ENCODE measurements around the gene ALDH16A1.
"Not testable (repeated sequence)": the region's sequence is repeated elsewhere in the genome, so short reads cannot be mapped to it uniquely, and the experiment has no call there.

The ALDH16A1 gene

GRCh38 chr19:49441210-49441959, 11.6 kb upstream of the ALDH16A1 start, which contains the start of gene SLC17A7:
Gene SLC17A7 (minus strand): TSS chr19:49441527. CDS start chr19:49441379, 148 bp downstream.
- no peak for DNase-seq (ENCODE audit: low read depth)

DNA sequence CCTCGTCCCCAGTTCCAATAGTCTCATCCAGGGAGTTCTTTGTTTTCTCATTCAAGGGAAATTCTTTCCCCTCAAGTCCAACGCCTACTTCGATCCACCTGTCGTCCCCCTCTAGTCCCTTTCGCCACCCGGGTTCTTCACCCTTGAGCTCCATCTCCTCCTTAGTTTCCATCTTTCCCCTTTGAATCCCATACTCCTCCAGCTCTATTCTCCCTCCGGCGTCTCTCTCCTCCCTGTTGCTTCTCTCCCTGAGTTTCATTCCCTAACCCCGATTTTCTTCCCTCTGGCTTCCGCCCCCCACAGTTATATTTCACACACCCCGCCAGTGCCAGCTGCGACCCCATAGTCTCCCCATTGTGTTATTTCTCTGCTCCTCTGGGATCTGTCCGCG, 11.1 kb upstream of the ALDH16A1 start:
- DNase-seq (ENCODE audit: low read depth), result no peak

- no peak for DNase-seq (ENCODE audit: low read depth)
Observed at GRCh38 chr19:49442354-49442753, 10.7 kb upstream of the ALDH16A1 start.

DNA sequence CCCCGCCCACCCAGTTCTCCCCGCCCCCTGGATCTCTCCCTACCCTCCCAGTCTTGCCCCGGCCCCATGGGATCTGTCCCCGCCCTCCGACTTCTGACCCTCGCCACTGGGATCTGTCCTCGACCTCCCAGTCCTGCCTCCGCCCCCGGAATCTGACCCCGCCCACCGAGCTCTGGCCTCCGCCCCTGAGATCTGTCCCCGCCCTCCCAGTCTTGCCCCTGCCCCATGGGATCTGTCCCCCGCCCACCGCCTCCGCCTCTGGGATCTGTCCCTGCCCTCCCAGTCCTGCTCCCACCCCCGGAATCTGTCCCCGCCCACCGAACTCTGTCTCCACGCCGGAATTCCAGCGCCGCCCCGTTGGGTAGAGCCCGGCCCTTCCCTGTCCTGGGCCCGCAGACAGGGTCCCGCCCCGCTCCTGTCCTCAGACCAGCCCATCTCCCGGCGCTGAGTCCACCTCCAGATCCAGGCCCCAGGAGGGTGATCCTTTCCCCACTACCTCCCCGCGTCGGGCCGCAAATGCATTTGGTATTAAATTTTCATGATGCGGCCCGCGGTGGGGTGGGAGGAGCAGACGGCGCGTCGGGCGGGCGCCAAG, 10.2 kb upstream of the ALDH16A1 start:
- peak; percentile 31 for DNase-seq (ENCODE audit: low read depth)

- DNase-seq (ENCODE audit: low read depth), result peak; percentile 81
Observed at GRCh38 chr19:49443366-49444099, 9.5 kb upstream of the ALDH16A1 start.

GRCh38 chr19:49444100-49444700, 8.8 kb upstream of the ALDH16A1 start:
- DNase-seq (ENCODE audit: low read depth), result not testable (repeated sequence)

GRCh38 chr19:49445997-49446396, 7.0 kb upstream of the ALDH16A1 start:
- no peak for DNase-seq (ENCODE audit: low read depth)

- no peak for DNase-seq (ENCODE audit: low read depth)
Observed at GRCh38 chr19:49447485-49448431, 5.3 kb upstream of the ALDH16A1 start.

GRCh38 chr19:49448432-49448786, 4.6 kb upstream of the ALDH16A1 start:
- no peak for DNase-seq (ENCODE audit: low read depth)

GRCh38 chr19:49450405-49450804, 2.6 kb upstream of the ALDH16A1 start:
- DNase-seq (ENCODE audit: low read depth), result no peak

- DNase-seq (ENCODE audit: low read depth), result peak; percentile 98
Observed at GRCh38 chr19:49451430-49452181, 1.4 kb upstream of the ALDH16A1 start, which contains the start of gene PIH1D1. Gene PIH1D1 (minus strand): TSS chr19:49451814. CDS start chr19:49451574, 240 bp downstream.

GRCh38 chr19:49453757-49454240, 774 bp downstream of the ALDH16A1 start:
- DNase-seq (ENCODE audit: low read depth), result no peak

- no peak for DNase-seq (ENCODE audit: low read depth)
Observed at GRCh38 chr19:49455773-49456172, 2.7 kb downstream of the ALDH16A1 start.

DNA sequence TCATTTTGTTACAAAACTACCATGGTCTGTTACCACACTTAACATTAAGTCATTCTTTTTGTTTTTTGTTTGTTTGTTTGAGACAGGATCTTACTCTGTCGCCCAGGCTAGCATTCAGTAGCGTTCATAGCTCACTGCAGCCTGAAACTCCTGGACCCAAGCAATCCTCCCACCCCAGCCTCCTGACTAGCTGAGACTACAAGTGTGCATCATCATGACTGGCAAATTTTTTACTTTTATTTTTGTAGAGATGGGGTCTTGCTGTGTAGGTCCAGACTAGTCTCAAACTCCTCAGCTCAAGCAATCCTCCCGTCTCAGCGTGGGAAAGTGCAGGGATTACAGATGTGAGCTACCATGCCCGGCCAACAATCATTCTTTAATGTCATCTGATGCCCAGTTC, 3.3 kb downstream of the ALDH16A1 start:
- no peak for DNase-seq (ENCODE audit: low read depth)

DNA sequence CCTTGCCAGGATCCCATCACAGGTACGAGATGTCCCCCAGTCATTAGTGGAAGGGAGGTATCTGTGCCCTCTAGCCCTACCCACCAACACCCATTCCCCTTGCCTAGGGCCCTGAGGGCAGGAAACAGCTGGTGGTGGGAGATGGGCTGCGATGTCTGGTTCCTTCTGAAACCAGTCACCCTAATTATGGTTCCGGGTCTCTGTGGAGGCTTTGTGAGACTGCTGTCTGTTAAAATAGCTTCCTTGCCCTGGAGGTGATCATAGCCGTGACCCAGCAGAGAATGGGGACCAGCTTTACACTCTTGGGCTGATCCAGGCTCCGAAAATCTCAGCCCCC, 5.5 kb downstream of the ALDH16A1 start:
- no peak for DNase-seq (ENCODE audit: low read depth)

DNA sequence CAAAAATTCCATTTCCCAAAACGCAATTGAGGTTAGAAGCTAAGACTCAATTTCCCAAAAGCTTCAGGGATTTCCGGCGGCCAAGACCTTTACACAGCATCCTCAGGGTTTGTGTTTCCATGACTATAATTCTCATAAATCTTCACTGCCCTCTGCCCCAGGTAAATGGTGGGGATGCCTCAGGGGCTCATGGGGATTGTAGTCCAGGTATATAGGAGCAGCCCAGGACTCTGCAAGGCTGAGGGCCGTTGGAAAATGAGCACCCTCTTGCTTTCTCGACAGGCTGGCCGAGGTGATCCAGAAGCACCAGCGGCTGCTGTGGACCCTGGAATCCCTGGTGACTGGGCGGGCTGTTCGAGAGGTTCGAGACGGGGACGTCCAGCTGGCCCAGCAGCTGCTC, 6.4 kb downstream of the ALDH16A1 start:
- DNase-seq (ENCODE audit: low read depth), result no peak

GRCh38 chr19:49461130-49461529, 8.1 kb downstream of the ALDH16A1 start:
- DNase-seq (ENCODE audit: low read depth), result not testable (repeated sequence)

- no peak for DNase-seq (ENCODE audit: low read depth)
Observed at GRCh38 chr19:49461656-49462055, 8.6 kb downstream of the ALDH16A1 start.

DNA sequence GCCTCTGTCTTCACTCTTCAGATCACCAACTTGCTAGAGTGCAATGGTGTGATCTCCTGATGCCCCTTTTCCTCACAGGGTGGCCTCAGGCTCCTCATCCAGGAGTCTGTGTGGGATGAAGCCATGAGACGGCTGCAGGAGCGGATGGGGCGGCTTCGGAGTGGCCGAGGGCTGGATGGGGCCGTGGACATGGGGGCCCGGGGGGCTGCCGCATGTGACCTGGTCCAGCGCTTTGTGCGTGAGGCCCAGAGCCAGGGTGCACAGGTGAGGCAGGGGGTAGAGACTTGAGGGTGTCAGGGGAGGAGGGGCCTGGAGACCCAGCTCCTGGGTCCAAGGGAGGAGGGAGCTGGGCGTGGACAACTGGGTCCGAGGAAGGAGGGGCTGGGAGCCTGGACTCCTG, 9.5 kb downstream of the ALDH16A1 start:
- no peak for DNase-seq (ENCODE audit: low read depth)

DNA sequence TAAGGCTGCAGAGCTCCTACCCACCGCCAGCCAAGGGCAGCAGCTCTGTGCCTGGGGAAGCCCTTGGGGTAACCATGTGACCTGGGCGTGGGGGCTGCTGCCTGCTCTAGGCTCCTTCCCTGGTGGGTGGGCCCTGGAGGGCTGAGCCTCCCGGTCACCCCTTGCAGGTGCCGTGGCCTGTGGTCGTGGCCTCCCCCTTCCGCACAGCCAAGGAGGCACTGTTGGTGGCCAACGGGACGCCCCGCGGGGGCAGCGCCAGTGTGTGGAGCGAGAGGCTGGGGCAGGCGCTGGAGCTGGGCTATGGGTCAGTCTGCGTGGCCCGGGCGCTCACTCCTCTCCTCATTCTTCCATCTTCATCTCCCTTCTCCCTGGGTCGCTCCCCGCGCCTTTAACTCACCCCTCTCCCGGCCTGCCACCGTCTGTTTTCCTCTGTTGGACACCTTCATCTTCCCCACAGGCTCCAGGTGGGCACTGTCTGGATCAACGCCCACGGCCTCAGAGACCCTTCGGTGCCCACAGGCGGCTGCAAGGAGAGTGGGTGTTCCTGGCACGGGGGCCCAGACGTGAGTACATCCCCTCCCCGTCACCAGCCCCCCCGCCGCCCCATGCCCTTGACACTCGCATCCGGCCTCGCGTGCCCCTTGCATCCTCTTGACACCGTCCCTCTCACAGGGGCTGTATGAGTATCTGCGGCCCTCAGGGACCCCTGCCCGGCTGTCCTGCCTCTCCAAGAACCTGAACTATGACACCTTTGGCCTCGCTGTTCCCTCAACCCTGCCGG, 11.1 kb downstream of the ALDH16A1 start:
- DNase-seq (ENCODE audit: low read depth), result no peak
